ENCODE measurements around the gene SYCP2. TPM values are rescaled to one million over a fixed set of nuclear protein-coding genes. Genes with fewer than 3 reads are reported as not detected.

Gene SYCP2
- total RNA-seq, 1 donor from 2014 or later, result 60.9 TPM

DNA sequence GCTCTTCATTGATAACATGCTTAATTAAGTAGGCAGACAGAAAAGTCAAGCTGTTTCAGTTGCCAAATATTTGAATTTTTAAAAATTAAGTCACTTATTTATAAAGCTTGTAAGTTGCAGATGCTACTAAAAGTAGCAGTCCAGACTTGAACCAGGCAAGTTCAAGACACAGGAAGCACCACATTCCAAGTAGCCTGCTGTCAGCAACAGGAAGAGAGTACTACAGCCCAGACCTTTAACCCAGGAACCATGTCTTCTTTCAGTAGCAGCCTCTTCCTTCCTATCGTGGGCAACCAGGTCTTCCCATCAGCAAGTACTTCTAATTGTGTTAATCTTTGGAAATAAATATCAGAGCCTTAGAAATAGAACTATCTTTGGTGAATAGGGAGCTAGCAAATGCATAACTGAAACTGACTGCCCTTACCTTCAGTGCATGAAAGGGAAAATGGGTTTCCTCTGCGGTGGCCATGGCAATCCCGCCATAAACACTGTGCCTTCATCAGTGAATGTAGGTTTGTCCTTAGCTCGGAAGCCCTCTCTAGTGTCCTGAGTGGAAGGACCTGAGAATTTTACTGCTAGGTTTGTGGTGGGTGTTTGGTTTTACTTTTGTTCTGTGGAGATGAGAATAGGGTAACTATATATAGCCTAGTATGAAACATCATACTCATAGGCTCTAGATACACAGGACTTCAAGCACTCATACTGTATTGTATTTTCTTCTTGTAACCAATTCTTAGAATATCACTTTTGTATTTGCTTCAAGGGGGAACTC, 95.6 kb downstream of the SYCP2 start:
- no peaks in the 10 kb centered on the region for H3K36me3 ChIP-seq
- no peak overlapping the region for H3K4me3 ChIP-seq
- no peaks in the 10 kb centered on the region for H3K9me3 ChIP-seq
- no peak for DNase-seq (ENCODE audit: low spot score in 2 of 2)
- peaks cover 0 to 10% of the 10 kb centered on the region in 2 donors for H3K4me1 ChIP-seq
- no peak for TF ChIP-seq CTCF (IDR thresholded peaks at IDR 0.05)
- H3K27ac ChIP-seq, result no peak overlapping the region
- intact Hi-C loops (cut with DNase I), result no loop called here
- no peaks in the 10 kb centered on the region for H3K27me3 ChIP-seq

GRCh38 chr20:59836767-59837166, 96.7 kb downstream of the SYCP2 start:
- H3K27me3 ChIP-seq, result no peaks in the 10 kb centered on the region
- DNase-seq (ENCODE audit: low spot score in 2 of 2), result no peak
- H3K4me3 ChIP-seq, result no peak overlapping the region

GRCh38 chr20:59835448-59836395, 97.7 kb downstream of the SYCP2 start:
- peaks cover 0 to 10% of the 10 kb centered on the region in 2 donors for H3K4me1 ChIP-seq
- no peak for TF ChIP-seq CTCF (IDR thresholded peaks at IDR 0.05)
- intact Hi-C loops (cut with DNase I), result no loop called here
- no peaks in the 10 kb centered on the region for H3K9me3 ChIP-seq
- no peaks in the 10 kb centered on the region for H3K27me3 ChIP-seq
- no peak overlapping the region for H3K27ac ChIP-seq
- no peaks in the 10 kb centered on the region for H3K36me3 ChIP-seq
- peak in 1 of 2 donors; percentile 62 for DNase-seq (ENCODE audit: low spot score in 2 of 2)
- peak overlapping the region in 1 of 2 donors; percentile 44 for H3K4me3 ChIP-seq

More at GRCh38 chr20:59836767-59837166, 96.7 kb downstream of the SYCP2 start:
- Histone ChIP-seq H3K27ac (no peak overlapping the region), H3K36me3 (no peaks in the 10 kb centered on the region), H3K9me3 (no peaks in the 10 kb centered on the region), H3K4me1 (peaks cover 0 to 10% of the 10 kb centered on the region in 2 donors)
- intact Hi-C loops (cut with DNase I), result no loop called here
- TF ChIP-seq CTCF (IDR thresholded peaks at IDR 0.05), result no peak

- TF ChIP-seq CTCF (IDR thresholded peaks at IDR 0.05), result no peak
- H3K27me3 ChIP-seq, result no peaks in the 10 kb centered on the region
- intact Hi-C loops (cut with DNase I), result no loop called here
- no peaks in the 10 kb centered on the region for H3K9me3 ChIP-seq
- H3K4me3 ChIP-seq, result no peak overlapping the region
- peaks cover 0 to 10% of the 10 kb centered on the region in 2 donors for H3K4me1 ChIP-seq
- no peak for DNase-seq (ENCODE audit: low spot score in 2 of 2)
- no peaks in the 10 kb centered on the region for H3K36me3 ChIP-seq
- no peak overlapping the region for H3K27ac ChIP-seq
Measured at GRCh38 chr20:59835057-59835447, 98.4 kb downstream of the SYCP2 start.

DNA sequence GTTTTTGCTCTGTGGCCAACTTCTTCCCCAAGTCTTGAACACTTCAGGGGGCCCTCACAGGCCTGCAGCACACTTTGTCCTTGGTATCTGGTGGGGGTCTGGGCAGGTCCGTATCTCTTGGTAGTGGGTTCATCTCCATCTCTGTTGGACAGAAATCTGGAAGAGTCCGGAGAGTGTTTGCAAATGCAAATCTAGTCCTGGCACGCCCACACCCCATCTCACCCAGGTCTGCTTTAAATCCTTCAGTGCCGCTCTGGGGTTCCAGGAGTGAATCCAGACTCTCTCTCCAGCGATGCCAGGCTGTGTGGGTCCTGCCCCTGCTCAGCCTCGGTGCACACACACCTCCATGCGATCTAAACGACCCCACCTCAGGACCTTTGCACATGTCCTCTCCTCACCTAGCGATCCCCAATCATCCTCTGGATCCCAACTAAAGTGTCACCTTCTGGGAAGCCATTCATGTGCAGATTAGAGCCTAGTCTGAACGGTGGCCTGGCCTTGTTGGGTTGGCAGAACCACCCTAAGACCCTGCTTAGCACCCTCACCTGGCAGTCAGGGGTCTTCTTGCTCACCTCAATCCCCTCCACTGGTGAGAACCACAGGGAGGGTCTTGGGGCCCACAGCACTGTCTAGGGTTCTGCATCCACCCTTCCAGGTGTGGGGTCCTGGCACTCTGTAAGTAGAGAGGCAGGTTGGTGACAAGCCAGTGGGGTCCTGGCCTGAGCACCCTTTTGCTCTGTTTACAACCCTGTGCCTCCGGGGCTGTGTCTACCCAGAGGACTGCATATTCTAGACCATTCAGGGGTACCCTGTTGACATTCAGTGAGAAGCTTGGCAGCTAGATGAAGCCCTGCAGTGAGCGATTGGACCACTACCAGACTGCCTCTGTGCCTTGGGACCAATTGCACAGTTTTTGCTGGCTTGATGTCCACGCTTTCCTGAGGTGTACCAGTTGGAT, 100.8 kb downstream of the SYCP2 start:
- no peaks in the 10 kb centered on the region for H3K36me3 ChIP-seq

More for the DNA sequence above, 100.8 kb downstream of the SYCP2 start:
- H3K4me3 ChIP-seq, result no peak overlapping the region
- no peak for TF ChIP-seq CTCF (IDR thresholded peaks at IDR 0.05)
- no peak for DNase-seq (ENCODE audit: low spot score in 2 of 2)
- no peak overlapping the region for H3K27ac ChIP-seq
- no peaks in the 10 kb centered on the region for H3K9me3 ChIP-seq
- H3K27me3 ChIP-seq, result no peaks in the 10 kb centered on the region
- intact Hi-C loops (cut with DNase I), result no loop called here
- H3K4me1 ChIP-seq, result peaks cover 0 to 10% of the 10 kb centered on the region in 2 donors
